Activated CD4-positive, alpha-beta T cell treated with anti-CD3 and anti-CD28 coated beads, Interleukin-2, amount 10 ng/mL, durations not matched to agents 7 days and 5 days (primary cell): ENCODE data around the gene INPP5F. TPM values are rescaled to one million over a fixed set of nuclear protein-coding genes. Genes with fewer than 3 reads are reported as not detected.
"Not testable (repeated sequence)": the region's sequence is repeated elsewhere in the genome, so short reads cannot be mapped to it uniquely, and the experiment has no call there.

Experiments
- CTCF ChIA-PET: fragments of 350-600 bp; sonication (Branson Sonifier 250); formaldehyde crosslinking; loops from one replicate; lab custom pipeline; 2021; ENCODE audit warnings: antibody characterized with exemption; lab: Charles Lee
- POLR2A ChIA-PET: fragments of 350-600 bp; sonication (Branson Sonifier 250); formaldehyde crosslinking; loops from one replicate; lab custom pipeline; 2021; ENCODE audit warnings: antibody characterized with exemption; lab: Charles Lee
- DNase-seq: peaks from one replicate; pipeline ENCODE4 v3.0.0-alpha.2; 2020
- H3K27ac Mint-ChIP-seq: one replicate; pipeline ENCODE4 v1.8.0; 2021; ENCODE audit warnings: mild to moderate bottlenecking, moderate library complexity, mixed read lengths
- H3K27me3 Mint-ChIP-seq: one replicate; pipeline ENCODE4 v1.8.0; 2021; ENCODE audit warnings: mixed read lengths
- H3K36me3 Mint-ChIP-seq: one replicate; pipeline ENCODE4 v1.8.0; 2021; ENCODE audit warnings: low read depth, mixed read lengths
- H3K4me1 Mint-ChIP-seq: one replicate; pipeline ENCODE4 v1.8.0; 2021; ENCODE audit warnings: mixed read lengths
- H3K4me3 Mint-ChIP-seq: one replicate; pipeline ENCODE4 v1.8.0; 2021; ENCODE audit warnings: mild to moderate bottlenecking, moderate library complexity, mixed read lengths
- H3K9me3 Mint-ChIP-seq: one replicate; pipeline ENCODE4 v1.8.0; 2021; ENCODE audit warnings: mixed read lengths
- total RNA-seq, 2 experiments: library from RNA; stranded (reverse); gene quantifications; one replicate each; pipeline ENCODE4 v1.2.3, GENCODE V29; 2021

INPP5F gene
- total RNA-seq, 2 experiments from 2014 or later = 11.1 to 12.3 TPM

DNA sequence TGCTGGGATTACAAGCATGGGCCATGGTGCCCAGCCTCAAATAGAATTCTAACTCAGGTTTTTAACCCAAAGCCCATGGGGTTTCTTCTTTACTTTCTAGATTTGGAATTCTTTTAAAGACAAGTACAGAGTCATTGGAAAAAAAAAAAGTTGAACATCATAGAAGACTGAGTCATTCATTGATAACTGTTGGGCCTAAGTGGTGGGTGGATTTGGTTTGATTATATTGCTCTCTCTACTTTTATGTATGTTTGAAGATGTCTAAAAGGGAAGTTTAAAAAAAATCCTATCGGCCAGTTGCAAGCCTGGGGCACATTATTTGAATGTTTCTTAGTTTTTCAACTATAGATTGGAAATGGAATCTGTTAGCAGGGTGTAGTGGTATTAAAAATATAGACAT, 49.7 kb downstream of the INPP5F start:
- Mint-ChIP-seq H3K27ac (no peak overlapping the region), H3K36me3 (no peaks in the 10 kb centered on the region), H3K4me3 (no peak overlapping the region), H3K9me3 (no peaks in the 10 kb centered on the region), H3K4me1 (peaks cover 2% of the 10 kb centered on the region), H3K27me3 (no peaks in the 10 kb centered on the region)
- ChIA-PET POLR2A (no interaction called here), CTCF (no interaction called here)
- DNase-seq = no peak

DNA sequence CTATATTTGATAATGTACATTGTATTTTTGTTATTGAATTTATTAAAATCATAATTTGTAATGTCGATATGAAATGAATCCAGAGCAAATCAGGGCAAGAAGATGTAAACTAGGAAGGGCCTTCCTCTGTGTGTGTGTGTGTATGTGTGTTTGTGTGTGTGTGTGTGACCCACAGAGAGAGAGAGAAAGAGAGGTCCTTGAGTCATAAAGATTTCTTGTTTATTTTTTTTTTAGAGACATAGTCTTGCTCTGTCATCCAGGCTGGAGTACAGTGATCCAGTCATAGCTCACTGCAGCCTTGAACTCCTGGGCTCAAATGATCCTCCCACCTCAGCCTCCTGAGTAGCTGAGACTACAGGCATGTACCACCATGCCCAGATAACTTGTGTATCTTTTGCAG, 50.7 kb downstream of the INPP5F start:
- Mint-ChIP-seq H3K9me3 (no peaks in the 10 kb centered on the region), H3K36me3 (no peaks in the 10 kb centered on the region), H3K27me3 (no peaks in the 10 kb centered on the region), H3K27ac (no peak overlapping the region), H3K4me3 (no peak overlapping the region), H3K4me1 (peaks cover 2% of the 10 kb centered on the region)
- DNase-seq = no peak
- POLR2A ChIA-PET = interaction anchor here (0.7 kb wide), 1 partner anchor 176 kb away, joined by 3 read pairs; no protein-coding TSS in a partner anchor
- CTCF ChIA-PET = no interaction called here

DNA sequence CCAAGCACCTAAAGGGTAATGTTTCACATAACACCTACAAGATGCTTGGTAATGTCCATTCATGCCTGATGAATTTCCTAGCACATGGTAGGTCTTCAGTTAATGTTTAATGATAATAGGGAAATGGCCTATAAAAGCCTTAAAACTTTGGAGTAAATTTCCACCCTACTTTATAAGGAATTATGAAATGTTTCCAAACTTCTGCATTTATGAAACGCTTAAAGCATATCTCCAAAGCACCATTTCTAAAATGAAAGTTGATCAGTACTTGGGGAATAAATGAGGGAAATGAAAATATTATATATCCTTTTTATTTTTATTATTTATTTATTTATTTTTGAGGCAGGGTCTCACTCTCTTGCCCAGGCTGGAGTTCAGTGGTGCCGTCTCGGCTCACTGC, 51.8 kb downstream of the INPP5F start:
- Mint-ChIP-seq H3K9me3 (no peaks in the 10 kb centered on the region), H3K4me3 (no peak overlapping the region), H3K27me3 (no peaks in the 10 kb centered on the region), H3K4me1 (peaks cover 2% of the 10 kb centered on the region), H3K27ac (no peak overlapping the region), H3K36me3 (no peaks in the 10 kb centered on the region)
- ChIA-PET POLR2A (no interaction called here), CTCF (no interaction called here)
- no peak for DNase-seq

DNA sequence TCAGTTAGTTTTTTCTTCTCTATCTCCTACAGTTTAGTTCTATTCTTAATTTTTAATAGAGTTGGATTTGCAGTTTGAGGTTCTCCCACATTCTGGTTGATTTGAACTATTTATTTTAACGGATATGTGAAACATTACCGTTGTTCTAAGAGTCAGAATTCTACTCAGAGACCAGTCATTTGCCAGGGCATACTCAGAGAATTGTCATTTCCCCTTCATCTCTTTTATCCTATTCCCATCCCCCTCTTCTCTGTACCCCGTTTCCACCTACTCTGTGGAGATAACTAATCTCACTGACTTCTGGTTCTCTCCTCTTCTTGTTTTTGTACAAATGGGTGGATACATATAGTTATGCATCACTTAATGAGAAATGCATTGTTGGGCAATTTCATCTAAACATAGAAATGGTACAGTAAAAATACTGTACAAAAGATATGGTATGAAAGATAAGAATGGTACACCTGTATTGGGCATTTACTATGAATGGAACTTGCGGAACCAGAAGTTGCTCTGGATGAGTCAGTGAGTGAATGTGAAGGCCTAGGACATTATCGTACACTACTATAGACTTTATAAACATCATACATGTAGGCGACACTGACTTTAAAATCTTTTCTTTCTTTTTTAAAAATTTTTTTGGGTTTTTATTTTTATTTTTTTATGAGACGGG, 53.1 kb downstream of the INPP5F start:
- POLR2A ChIA-PET = no interaction called here

DNA sequence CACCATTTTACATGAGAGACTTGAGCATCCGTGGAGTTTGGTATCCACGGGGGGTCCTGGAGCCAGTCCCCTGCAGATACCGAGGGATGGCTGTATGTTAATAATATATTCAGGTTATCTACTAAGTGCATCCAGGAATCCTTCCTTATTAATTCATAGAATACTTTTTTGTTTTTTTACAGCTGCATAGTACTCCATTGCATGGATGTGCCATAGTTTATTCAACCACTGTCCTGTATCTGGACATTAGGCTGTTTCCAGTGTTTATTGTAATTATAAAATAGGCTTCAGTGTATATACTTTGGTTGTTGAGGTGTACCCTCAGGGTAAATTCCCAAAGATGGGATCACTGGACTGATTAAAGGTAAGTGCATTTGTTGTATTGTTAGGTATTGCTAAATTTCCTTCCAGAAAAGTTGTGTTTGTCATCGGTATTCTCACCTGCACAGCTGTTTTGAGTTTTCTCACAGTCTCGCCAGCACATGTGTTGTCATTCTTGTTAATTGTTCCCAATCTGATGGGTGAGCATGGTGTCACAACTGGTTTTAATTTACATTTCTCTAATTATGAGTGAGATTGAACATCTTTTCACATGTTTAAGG, 55.1 kb downstream of the INPP5F start:
- CTCF ChIA-PET = no interaction called here
- Mint-ChIP-seq H3K36me3 (peaks cover 3% of the 10 kb centered on the region), H3K9me3 (no peaks in the 10 kb centered on the region), H3K4me3 (no peak overlapping the region), H3K27ac (no peak overlapping the region), H3K4me1 (peaks cover 24% of the 10 kb centered on the region), H3K27me3 (no peaks in the 10 kb centered on the region)
- POLR2A ChIA-PET = no interaction called here
- no peak for DNase-seq

More for the DNA sequence above, 53.1 kb downstream of the INPP5F start:
- CTCF ChIA-PET = no interaction called here
- no peak overlapping the region for H3K4me3 Mint-ChIP-seq
- peaks cover 3% of the 10 kb centered on the region for H3K36me3 Mint-ChIP-seq
- H3K4me1 Mint-ChIP-seq = peaks cover 8% of the 10 kb centered on the region
- no peak for DNase-seq
- H3K9me3 Mint-ChIP-seq = no peaks in the 10 kb centered on the region
- no peaks in the 10 kb centered on the region for H3K27me3 Mint-ChIP-seq
- no peak overlapping the region for H3K27ac Mint-ChIP-seq

DNA sequence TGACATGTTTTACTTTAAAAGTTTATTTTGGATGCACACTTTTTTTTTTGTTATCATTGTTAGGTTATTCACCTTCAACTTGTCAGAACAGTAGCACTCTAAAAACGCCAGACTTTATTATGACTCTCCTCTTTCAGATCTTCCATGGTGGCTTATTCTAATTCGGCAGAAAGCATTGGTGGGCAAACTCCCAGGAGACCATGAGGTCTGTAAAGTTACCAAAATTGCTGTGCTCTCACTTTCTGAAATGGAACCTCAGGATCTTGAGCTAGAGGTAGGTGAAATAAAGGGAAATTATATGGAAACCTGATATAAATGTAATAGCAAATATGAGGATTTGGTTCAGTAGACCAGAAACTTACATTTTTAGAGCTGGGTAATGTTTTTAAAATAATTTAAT, 55.6 kb downstream of the INPP5F start:
- no peak for DNase-seq
- Mint-ChIP-seq H3K4me3 (no peak overlapping the region), H3K27ac (no peak overlapping the region), H3K9me3 (no peaks in the 10 kb centered on the region), H3K36me3 (peaks cover 3% of the 10 kb centered on the region), H3K4me1 (peaks cover 29% of the 10 kb centered on the region), H3K27me3 (no peaks in the 10 kb centered on the region)
- ChIA-PET POLR2A (no interaction called here), CTCF (interaction anchor here (0.8 kb wide), 1 partner anchor 9 kb away, joined by 3 read pairs; no protein-coding TSS in a partner anchor)

DNA sequence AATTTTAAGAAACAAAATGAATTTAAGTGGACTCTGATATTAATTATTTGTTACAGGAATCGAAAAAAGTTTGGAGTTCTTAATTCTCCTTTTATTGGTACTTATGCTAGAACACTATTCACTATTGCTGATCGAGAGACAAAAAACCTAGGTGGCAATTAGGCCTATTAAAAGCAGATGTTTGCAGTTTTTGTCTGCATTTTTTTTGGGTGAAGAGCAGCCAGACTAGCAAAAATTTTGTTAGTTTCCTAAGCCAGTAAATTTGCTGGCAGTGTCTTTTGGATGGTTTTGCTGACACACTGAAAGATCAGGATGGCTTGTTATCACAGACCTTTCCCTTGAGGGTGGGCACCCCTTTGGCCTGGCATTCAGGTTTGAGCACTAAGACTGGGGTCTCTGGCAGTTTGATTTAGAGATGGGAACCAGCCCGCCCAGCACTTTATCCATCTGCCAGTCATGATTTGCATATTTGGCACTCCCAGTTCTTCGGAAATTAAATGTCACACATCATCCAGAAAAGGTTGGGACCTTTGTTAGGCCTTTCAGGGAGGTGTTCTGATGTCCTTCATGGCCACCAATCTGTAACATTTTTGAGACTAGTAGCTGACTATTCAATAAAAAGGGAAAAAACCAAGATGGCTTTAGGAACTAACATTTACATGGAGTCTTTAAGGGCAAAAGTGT, 57.3 kb downstream of the INPP5F start:
- Mint-ChIP-seq H3K36me3 (peaks cover 3% of the 10 kb centered on the region), H3K4me3 (no peak overlapping the region), H3K4me1 (peaks cover 40% of the 10 kb centered on the region), H3K9me3 (no peaks in the 10 kb centered on the region), H3K27ac (no peak overlapping the region), H3K27me3 (no peaks in the 10 kb centered on the region)
- ChIA-PET POLR2A (no interaction called here), CTCF (no interaction called here)
- no peak for DNase-seq

DNA sequence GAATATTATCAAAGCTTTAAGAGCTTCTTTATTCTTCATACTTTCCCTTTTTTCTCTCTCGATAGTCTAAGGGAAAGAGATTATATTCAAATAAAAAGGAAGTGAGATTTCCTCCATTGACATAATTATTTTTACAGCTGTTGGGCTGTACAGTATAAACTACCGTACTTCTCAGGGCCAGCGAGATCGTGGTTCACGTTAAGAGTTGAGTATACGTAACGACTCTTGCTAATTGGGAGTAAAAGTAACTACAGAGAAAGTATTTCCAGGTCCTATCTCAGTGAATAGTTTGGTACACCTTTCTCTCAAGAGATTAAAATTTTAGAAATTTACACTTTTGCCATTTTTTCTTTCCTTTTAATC, 57.8 kb downstream of the INPP5F start:
- no peaks in the 10 kb centered on the region for H3K27me3 Mint-ChIP-seq
- H3K4me3 Mint-ChIP-seq = no peak overlapping the region
- no peak overlapping the region for H3K27ac Mint-ChIP-seq
- POLR2A ChIA-PET = no interaction called here
- peaks cover 40% of the 10 kb centered on the region for H3K4me1 Mint-ChIP-seq
- CTCF ChIA-PET = interaction anchor here (1.4 kb wide), 1 partner anchor 13 kb away, joined by 3 read pairs; no protein-coding TSS in a partner anchor
- peaks cover 3% of the 10 kb centered on the region for H3K36me3 Mint-ChIP-seq
- DNase-seq = no peak
- H3K9me3 Mint-ChIP-seq = no peaks in the 10 kb centered on the region

DNA sequence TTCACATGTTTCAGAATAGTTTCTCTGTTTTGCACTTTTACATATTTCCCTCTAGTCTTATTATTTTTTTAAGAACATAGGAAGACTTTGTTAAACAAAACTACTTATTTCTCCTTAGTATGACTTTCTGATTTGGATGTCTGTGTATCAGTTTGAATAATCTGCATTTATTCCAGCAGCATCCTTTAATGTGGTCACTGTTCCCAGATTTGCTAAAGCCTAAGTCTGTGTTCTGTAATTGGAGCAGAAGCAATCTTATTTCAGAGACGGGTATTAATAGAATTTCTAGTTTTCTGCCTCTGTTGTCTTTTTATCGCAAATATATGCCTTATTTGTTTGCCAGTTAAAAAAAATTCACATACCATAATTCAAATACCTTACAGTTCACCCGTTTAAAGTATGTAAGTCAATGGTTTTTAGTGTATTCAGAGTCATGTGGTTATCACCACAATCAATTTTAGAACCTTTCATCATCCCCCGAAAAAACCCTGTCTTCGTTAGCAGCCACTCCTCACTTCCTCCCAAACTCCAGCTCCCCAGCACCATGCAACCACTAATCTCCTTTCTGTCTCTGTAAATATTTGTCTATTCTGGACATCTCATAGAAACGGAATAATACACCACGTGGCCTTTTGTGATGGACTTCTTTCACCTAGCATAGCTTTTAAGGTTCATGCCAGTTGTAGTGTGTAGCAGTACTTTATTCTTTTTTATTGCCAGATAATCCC, 58.7 kb downstream of the INPP5F start:
- ChIA-PET POLR2A (no interaction called here), CTCF (interaction anchor here (1.4 kb wide), 1 partner anchor 14 kb away, joined by 3 read pairs; no protein-coding TSS in a partner anchor)
- Mint-ChIP-seq H3K4me3 (no peak overlapping the region), H3K27me3 (no peaks in the 10 kb centered on the region), H3K4me1 (peaks cover 40% of the 10 kb centered on the region), H3K27ac (peak overlapping the region; percentile 42), H3K36me3 (peaks cover 3% of the 10 kb centered on the region), H3K9me3 (no peaks in the 10 kb centered on the region)
- peak; percentile 32 for DNase-seq

DNA sequence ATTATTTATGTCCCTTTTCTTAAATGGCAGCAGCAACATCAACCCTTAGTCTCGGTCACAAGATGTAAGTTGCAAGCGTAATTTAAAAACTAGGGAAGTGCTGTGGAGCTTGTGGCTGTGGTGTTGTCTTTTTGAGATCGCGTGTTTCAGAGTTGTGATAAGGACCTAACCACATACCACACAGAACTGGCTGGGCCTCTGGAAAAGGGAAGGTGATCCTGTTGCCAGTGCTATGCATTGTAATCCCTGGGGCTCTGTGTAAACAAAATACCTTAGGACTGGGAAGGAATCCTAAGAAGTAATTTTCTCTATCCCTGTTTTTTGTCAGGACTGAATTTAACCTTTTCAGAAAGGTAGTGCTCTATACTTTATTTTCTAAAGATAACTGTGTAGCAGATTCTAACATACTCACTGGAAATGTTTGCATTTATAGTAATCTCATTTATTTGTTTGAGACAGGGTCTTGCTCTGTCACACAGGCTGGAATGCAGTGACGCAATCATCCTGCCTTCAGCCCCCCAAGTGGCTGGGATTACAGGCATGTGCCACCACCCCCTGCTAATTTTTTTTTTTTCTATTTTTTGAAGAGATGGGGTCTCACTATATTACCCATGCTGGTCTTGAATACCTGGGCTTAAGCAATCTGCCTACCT, 60.4 kb downstream of the INPP5F start:
- no peak overlapping the region for H3K27ac Mint-ChIP-seq
- peaks cover 40% of the 10 kb centered on the region for H3K4me1 Mint-ChIP-seq
- POLR2A ChIA-PET = no interaction called here
- H3K36me3 Mint-ChIP-seq = peaks cover 3% of the 10 kb centered on the region
- CTCF ChIA-PET = no interaction called here
- H3K4me3 Mint-ChIP-seq = no peak overlapping the region
- H3K9me3 Mint-ChIP-seq = no peaks in the 10 kb centered on the region
- DNase-seq = no peak
- H3K27me3 Mint-ChIP-seq = no peaks in the 10 kb centered on the region

DNA sequence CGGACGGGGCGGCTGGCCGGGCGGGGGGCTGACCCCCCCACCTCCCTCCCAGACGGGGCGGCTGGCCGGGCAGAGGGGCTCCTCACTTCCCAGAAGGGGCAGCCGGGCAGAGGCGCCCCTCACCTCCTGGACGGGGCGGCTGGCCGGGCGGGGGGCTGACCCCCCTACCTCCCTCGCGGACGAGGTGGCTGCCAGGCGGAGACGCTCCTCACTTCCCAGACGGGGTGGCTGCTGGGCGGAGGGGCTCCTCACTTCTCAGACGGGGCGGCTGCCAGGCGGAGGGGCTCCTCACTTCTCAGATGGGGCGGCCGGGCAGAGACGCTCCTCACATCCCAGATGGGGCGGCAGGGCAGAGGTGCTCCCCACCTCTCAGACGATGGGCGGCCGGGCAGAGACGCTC, 69.3 kb downstream of the INPP5F start:
- H3K36me3 Mint-ChIP-seq, CTCF ChIA-PET, H3K27me3 Mint-ChIP-seq, H3K9me3 Mint-ChIP-seq, DNase-seq, H3K27ac Mint-ChIP-seq, H3K4me1 Mint-ChIP-seq, POLR2A ChIA-PET, H3K4me3 Mint-ChIP-seq: not testable (repeated sequence)

DNA sequence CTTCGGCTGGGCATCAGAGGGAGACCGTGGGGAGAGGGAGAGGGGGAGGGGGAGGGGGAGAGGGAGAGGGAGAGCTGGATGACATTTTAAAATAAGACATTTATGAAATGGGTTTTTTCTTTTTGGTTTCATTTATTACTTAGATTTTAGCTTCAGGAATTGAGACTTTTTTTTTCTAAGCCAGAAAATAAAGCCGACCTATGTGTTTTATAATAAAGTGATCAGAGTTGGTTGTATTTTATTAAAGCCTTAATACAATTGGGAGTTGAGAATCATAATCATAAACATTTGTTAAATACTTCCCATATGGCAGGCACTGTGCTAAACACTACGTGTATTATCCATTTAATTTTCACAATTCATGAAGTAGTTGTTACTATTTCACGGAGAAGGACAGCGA, 70.2 kb downstream of the INPP5F start:
- Mint-ChIP-seq H3K27me3 (no peaks in the 10 kb centered on the region), H3K4me3 (no peak overlapping the region), H3K4me1 (peaks cover 2% of the 10 kb centered on the region), H3K27ac (no peak overlapping the region), H3K36me3 (peaks cover 10% of the 10 kb centered on the region), H3K9me3 (no peaks in the 10 kb centered on the region)
- CTCF ChIA-PET = no interaction called here
- POLR2A ChIA-PET = no interaction called here
- no peak for DNase-seq
